HG03439 (cell line): ENCODE results near the gene PPP1R1C.
"Not testable (repeated sequence)": the region's sequence is repeated elsewhere in the genome, so short reads cannot be mapped to it uniquely, and the experiment has no call there.

Experiments
- ATAC-seq: cut with Tn5 transposase; IDR thresholded peaks from one replicate; pipeline ENCODE4 v1.9.1; 2021; ENCODE audit warnings: mild to moderate bottlenecking, moderate library complexity; ENCODE audit not compliant: unreplicated experiment

The PPP1R1C gene

GRCh38 chr2:181985632-181986205 is at the start of gene PPP1R1C:
TSS of gene PPP1R1C (plus strand) at chr2:181985853. CDS start at chr2:181986111, 258 bp downstream.
- ATAC-seq, result no peak

GRCh38 chr2:181937473-181937872 is 48.2 kb upstream of the PPP1R1C start:
- no peak for ATAC-seq

- ATAC-seq, result no peak
These were observed 42.1 kb upstream of the PPP1R1C start for GRCh38 chr2:181943411-181944124.

- no peak for ATAC-seq
These were observed 41.3 kb upstream of the PPP1R1C start for GRCh38 chr2:181944164-181944913.

- ATAC-seq, result no peak
These were observed 40.8 kb upstream of the PPP1R1C start for GRCh38 chr2:181944914-181945291.

GRCh38 chr2:181946444-181947127 is 39.1 kb upstream of the PPP1R1C start:
- ATAC-seq, result no peak

- no peak for ATAC-seq
These were observed 38.4 kb upstream of the PPP1R1C start for GRCh38 chr2:181947273-181947672.

- no peak for ATAC-seq
These were observed 37.4 kb upstream of the PPP1R1C start for GRCh38 chr2:181948227-181948626.

GRCh38 chr2:181949047-181949446 is 36.6 kb upstream of the PPP1R1C start:
- ATAC-seq, result no peak

- ATAC-seq, result no peak
These were observed 33.0 kb upstream of the PPP1R1C start for GRCh38 chr2:181952404-181953226.

- ATAC-seq, result peak; percentile 74
These were observed 31.6 kb upstream of the PPP1R1C start for GRCh38 chr2:181953881-181954537.

- no peak for ATAC-seq
These were observed 31.1 kb upstream of the PPP1R1C start for GRCh38 chr2:181954538-181954883.

GRCh38 chr2:181955010-181955409 is 30.6 kb upstream of the PPP1R1C start:
- no peak for ATAC-seq

- ATAC-seq, result not testable (repeated sequence)
These were observed 29.8 kb upstream of the PPP1R1C start for GRCh38 chr2:181955866-181956265.

GRCh38 chr2:181957668-181958067 is 28.0 kb upstream of the PPP1R1C start:
- ATAC-seq, result no peak

GRCh38 chr2:181958726-181959125 is 26.9 kb upstream of the PPP1R1C start:
- no peak for ATAC-seq

- no peak for ATAC-seq
These were observed 26.1 kb upstream of the PPP1R1C start for GRCh38 chr2:181959508-181959907.

GRCh38 chr2:181961167-181961566 is 24.5 kb upstream of the PPP1R1C start:
- ATAC-seq, result not testable (repeated sequence)

- ATAC-seq, result no peak
These were observed 23.5 kb upstream of the PPP1R1C start for GRCh38 chr2:181962142-181962541.

- ATAC-seq, result no peak
These were observed 15.4 kb upstream of the PPP1R1C start for GRCh38 chr2:181970160-181970794.
